ENCODE results near the gene POLA2.
"Not testable (repeated sequence)": the region's sequence is repeated elsewhere in the genome, so short reads cannot be mapped to it uniquely, and the experiment has no call there.

Gene POLA2

DNA sequence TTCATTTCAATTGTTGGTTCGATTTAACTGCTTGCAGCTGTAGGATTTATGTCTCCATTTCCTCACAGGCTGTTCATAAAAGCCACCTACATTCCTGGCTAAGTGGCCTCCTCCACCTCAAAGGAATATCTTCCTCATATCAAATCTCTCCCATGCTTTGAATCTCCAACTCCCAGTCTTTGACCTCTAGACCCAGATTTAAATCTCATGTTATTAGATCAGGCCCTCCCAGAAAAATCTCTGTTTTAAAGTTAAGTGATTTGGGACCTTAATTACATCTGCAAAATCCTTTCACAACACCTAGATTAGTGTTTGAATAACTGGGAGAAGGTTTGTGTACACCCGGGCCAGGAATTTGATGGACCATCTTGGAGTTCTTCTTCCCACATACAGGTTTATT is 33.9 kb upstream of the POLA2 start:
- no peak overlapping the region for H3K9ac ChIP-seq (ENCODE audit: insufficient read length)
- H3K4me3 ChIP-seq, result no peak overlapping the region
- no peak overlapping the region for H3K27ac ChIP-seq
- DNase-seq (ENCODE audit: low read depth, low spot score), result no peak
- no peaks in the 10 kb centered on the region for H3K36me3 ChIP-seq (ENCODE audit: insufficient read depth, low read length)
- H3K9me3 ChIP-seq (ENCODE audit: low read depth, low read length), result no peaks in the 10 kb centered on the region
- no peak for TF ChIP-seq FOXP2 (optimal IDR thresholded peaks at IDR 0.05; ENCODE audit: control extremely low read depth, extremely low read length, insufficient read depth)
- no peak for TF ChIP-seq EZH2 (IDR thresholded peaks at IDR 0.05)
- TF ChIP-seq POLR2AphosphoS5 (IDR thresholded peaks at IDR 0.05; ENCODE audit: borderline replicate concordance, low read depth, low read length), result no peak

DNA sequence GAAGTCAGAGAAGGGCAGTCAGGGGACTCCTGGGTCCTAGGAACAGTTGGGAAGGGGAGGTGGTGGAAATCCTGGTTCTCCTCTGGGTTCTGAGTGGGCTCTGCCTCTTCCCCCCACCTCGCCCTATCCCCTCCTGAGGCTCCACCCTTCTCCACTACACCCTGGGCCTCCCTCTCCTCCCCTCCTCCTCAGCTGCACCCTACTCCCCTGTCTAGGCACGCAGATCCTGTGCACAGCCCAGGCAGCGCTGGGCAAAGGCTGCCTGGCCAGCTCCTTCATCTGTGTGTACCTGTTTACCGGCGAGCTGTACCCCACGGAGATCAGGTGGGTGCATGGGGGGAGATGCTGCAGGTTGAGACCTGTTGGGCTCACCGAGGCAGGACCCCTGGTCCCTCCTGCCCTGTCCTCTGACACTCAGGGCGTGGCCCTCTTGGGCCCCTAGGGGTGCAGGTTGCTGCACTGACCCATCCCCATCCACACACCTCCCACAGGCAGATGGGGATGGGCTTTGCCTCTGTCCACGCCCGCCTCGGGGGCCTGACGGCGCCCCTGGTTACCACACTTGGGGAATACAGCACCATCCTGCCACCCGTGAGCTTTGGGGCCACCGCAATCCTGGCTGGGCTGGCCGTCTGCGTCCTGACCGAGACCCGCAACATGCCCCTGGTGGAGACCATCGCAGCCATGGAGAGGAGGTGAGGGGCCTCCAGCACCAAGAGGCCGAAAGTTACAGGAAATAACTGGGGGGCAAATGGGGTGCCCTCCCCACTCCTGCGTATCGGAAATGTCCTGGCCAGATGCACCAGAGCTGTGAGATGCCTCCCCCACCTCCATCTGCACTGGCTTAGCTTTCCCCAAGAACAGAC is 25.3 kb upstream of the POLA2 start:
- Histone ChIP-seq H3K27ac (no peak overlapping the region), H3K9ac (ENCODE audit: insufficient read length) (no peak overlapping the region), H3K36me3 (ENCODE audit: insufficient read depth, low read length) (no peaks in the 10 kb centered on the region), H3K4me3 (no peak overlapping the region), H3K9me3 (ENCODE audit: low read depth, low read length) (no peaks in the 10 kb centered on the region)
- DNase-seq (ENCODE audit: low read depth, low spot score), result no peak
- TF ChIP-seq FOXP2 (optimal IDR thresholded peaks at IDR 0.05; ENCODE audit: control extremely low read depth, extremely low read length, insufficient read depth) (no peak), POLR2AphosphoS5 (IDR thresholded peaks at IDR 0.05; ENCODE audit: borderline replicate concordance, low read depth, low read length) (no peak), EZH2 (IDR thresholded peaks at IDR 0.05) (no peak)

DNA sequence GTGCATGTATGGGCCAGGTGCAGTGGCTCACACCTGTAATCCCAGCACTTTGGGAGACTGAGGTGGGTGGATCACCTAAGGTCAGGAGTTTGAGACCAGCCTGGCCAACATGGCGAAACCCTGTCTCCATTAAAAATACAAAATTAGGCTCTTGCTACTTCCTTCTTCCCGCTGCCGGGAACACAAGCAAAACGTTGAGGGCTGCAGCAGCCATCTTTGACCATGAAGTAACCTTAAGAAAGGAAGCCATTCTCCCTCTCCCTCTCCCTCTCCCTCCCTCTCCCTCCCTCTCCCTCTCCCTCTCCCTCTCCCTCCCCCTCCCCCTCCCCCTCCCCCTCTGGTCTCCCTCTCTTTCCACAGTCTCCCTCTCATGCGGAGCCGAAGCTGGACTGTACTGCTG is 23.5 kb upstream of the POLA2 start:
- not testable (repeated sequence) for H3K36me3 ChIP-seq (ENCODE audit: insufficient read depth, low read length); H3K9me3 ChIP-seq (ENCODE audit: low read depth, low read length); H3K4me3 ChIP-seq; H3K27ac ChIP-seq; H3K9ac ChIP-seq (ENCODE audit: insufficient read length); DNase-seq (ENCODE audit: low read depth, low spot score)

DNA sequence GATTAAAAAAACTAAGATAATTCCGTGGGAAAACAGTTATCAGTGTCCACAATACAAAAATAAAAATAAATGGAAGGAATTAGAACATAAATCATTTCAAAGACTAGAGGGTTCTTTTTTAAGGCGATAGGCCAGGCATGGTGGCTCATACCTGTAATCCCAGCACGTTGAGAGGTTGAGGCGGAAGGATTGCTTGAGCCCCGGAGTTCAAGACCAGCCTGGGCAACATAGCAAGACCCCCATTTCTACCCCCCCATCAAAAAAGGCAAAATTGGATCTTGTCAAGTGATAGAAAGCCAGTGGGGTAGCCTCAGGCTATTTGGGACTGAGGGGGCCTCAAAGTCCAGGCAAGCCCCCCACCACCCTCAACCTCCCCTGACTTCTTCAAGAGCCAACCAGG is 20.6 kb upstream of the POLA2 start:
- H3K27ac ChIP-seq, result no peak overlapping the region
- TF ChIP-seq FOXP2 (optimal IDR thresholded peaks at IDR 0.05; ENCODE audit: control extremely low read depth, extremely low read length, insufficient read depth) (no peak), POLR2AphosphoS5 (IDR thresholded peaks at IDR 0.05; ENCODE audit: borderline replicate concordance, low read depth, low read length) (no peak), EZH2 (IDR thresholded peaks at IDR 0.05) (no peak)
- no peak for DNase-seq (ENCODE audit: low read depth, low spot score)

DNA sequence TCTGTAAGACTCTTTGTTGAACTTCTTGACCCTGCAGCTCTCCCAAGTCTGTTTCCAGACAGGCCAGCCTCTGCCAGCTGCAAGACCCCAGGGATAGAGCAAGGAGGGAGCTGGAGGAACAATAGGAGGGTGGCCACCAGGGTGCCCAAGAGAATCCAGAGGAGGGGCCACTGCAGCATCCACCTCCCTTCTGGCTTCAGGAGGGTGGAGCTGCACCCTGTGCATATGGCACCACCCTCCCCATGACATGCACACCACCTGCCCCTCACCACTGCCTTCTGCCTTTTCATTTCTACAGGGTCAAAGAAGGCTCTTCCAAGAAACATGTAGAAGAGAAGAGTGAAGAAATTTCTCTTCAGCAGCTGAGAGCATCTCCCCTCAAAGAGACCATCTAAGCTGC is 20.1 kb upstream of the POLA2 start:
- Histone ChIP-seq H3K9ac (ENCODE audit: insufficient read length) (no peak overlapping the region), H3K36me3 (ENCODE audit: insufficient read depth, low read length) (no peaks in the 10 kb centered on the region), H3K9me3 (ENCODE audit: low read depth, low read length) (no peaks in the 10 kb centered on the region), H3K27ac (no peak overlapping the region), H3K4me3 (no peak overlapping the region)
- no peak for DNase-seq (ENCODE audit: low read depth, low spot score)
- TF ChIP-seq POLR2AphosphoS5 (IDR thresholded peaks at IDR 0.05; ENCODE audit: borderline replicate concordance, low read depth, low read length) (no peak), FOXP2 (optimal IDR thresholded peaks at IDR 0.05; ENCODE audit: control extremely low read depth, extremely low read length, insufficient read depth) (no peak), EZH2 (IDR thresholded peaks at IDR 0.05) (no peak)

More for the DNA sequence above, 20.6 kb upstream of the POLA2 start:
- Histone ChIP-seq H3K36me3 (ENCODE audit: insufficient read depth, low read length) (no peaks in the 10 kb centered on the region), H3K4me3 (no peak overlapping the region), H3K9me3 (ENCODE audit: low read depth, low read length) (no peaks in the 10 kb centered on the region), H3K9ac (ENCODE audit: insufficient read length) (no peak overlapping the region)

DNA sequence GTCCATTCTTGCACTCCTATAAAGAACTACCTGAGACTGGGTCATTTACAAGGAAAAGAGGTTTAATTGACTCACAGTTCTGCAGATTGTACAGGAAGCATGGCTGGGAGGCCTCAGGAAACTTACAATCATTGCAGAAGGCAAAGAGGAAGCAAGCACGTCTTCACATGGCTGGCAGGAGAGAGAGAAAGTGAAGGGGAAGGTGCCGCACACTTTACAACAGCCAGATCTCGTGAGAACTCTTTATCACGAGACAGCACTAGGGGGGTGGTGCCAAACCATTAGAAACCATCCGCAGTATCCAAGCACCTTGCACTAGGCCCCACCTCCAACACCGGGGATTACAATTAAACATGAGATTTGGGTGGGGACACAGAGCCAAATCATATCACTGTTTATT is 19.4 kb upstream of the POLA2 start:
- Histone ChIP-seq H3K4me3 (no peak overlapping the region), H3K36me3 (ENCODE audit: insufficient read depth, low read length) (no peaks in the 10 kb centered on the region), H3K9ac (ENCODE audit: insufficient read length) (no peak overlapping the region), H3K27ac (no peak overlapping the region), H3K9me3 (ENCODE audit: low read depth, low read length) (no peaks in the 10 kb centered on the region)
- TF ChIP-seq POLR2AphosphoS5 (IDR thresholded peaks at IDR 0.05; ENCODE audit: borderline replicate concordance, low read depth, low read length) (no peak), FOXP2 (optimal IDR thresholded peaks at IDR 0.05; ENCODE audit: control extremely low read depth, extremely low read length, insufficient read depth) (no peak), EZH2 (IDR thresholded peaks at IDR 0.05) (no peak)
- DNase-seq (ENCODE audit: low read depth, low spot score), result no peak

DNA sequence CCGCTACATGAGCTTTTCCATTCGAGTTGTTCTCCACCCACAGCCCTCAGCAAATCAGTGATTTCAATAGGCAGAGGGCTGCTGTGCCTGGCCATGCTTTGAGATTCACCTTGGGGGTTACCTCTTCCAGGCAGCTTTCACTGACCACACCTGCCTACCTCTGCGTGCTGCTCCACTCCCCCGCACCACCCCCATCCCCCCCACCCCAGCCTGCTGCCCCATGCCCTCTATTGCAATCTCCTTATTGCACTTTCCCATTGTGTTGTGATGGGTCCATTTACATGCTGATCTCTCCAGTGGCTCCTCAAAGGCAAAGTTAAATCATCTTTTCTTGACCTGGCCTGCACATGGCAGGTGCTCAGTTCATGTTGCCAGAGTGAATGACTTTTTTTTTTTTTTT is 18.0 kb upstream of the POLA2 start:
- Histone ChIP-seq H3K9me3 (ENCODE audit: low read depth, low read length) (no peaks in the 10 kb centered on the region), H3K36me3 (ENCODE audit: insufficient read depth, low read length) (no peaks in the 10 kb centered on the region), H3K4me3 (no peak overlapping the region), H3K27ac (no peak overlapping the region), H3K9ac (ENCODE audit: insufficient read length) (no peak overlapping the region)
- DNase-seq (ENCODE audit: low read depth, low spot score), result no peak
- TF ChIP-seq FOXP2 (optimal IDR thresholded peaks at IDR 0.05; ENCODE audit: control extremely low read depth, extremely low read length, insufficient read depth) (no peak), POLR2AphosphoS5 (IDR thresholded peaks at IDR 0.05; ENCODE audit: borderline replicate concordance, low read depth, low read length) (no peak), EZH2 (IDR thresholded peaks at IDR 0.05) (no peak)

DNA sequence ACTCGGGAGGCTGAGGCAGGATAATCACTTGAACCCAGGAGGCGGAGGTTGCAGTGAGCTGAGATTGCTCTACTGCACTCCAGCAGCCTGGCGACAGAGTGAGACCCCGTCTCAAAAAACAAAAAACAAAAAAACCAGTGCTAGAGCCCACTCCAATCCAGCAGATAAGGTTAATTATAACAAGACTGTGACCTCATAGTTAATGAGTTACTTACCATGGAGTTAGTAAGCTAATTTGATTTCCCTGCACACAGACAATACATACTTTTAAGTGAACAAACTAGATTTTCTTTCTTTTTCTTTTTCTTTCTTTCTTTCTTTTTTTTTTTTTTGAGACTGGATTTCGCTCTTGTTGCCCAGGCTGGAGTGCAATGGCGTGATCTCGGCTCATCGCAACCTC is 16.7 kb upstream of the POLA2 start:
- not testable (repeated sequence) for H3K9me3 ChIP-seq (ENCODE audit: low read depth, low read length); DNase-seq (ENCODE audit: low read depth, low spot score); H3K27ac ChIP-seq; H3K4me3 ChIP-seq; H3K36me3 ChIP-seq (ENCODE audit: insufficient read depth, low read length); H3K9ac ChIP-seq (ENCODE audit: insufficient read length)

DNA sequence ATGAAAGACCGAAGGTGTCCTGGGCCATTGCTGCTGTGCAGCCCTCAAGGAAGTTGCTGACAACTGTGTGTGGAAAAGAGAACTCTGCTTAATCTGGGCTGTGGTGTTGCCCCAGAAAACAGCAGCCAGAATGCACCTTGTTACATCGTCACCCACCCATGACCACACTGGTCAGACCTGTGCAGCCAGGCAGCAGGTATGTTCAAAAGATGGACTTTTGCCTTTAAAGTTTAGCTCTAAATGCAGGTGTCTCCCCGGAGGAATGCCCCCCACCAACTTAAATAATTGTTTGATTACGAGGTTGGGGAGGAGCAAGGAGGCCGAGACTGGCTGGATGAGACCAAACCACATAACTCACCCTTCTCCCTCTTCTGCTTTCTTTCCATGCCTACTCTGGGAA is 15.3 kb upstream of the POLA2 start:
- no peaks in the 10 kb centered on the region for H3K9me3 ChIP-seq (ENCODE audit: low read depth, low read length)
- no peak for DNase-seq (ENCODE audit: low read depth, low spot score)
- no peak overlapping the region for H3K27ac ChIP-seq
- no peaks in the 10 kb centered on the region for H3K36me3 ChIP-seq (ENCODE audit: insufficient read depth, low read length)
- TF ChIP-seq FOXP2 (optimal IDR thresholded peaks at IDR 0.05; ENCODE audit: control extremely low read depth, extremely low read length, insufficient read depth), result no peak
- no peak for TF ChIP-seq POLR2AphosphoS5 (IDR thresholded peaks at IDR 0.05; ENCODE audit: borderline replicate concordance, low read depth, low read length)
- no peak for TF ChIP-seq EZH2 (IDR thresholded peaks at IDR 0.05)
- no peak overlapping the region for H3K9ac ChIP-seq (ENCODE audit: insufficient read length)
- H3K4me3 ChIP-seq, result no peak overlapping the region

DNA sequence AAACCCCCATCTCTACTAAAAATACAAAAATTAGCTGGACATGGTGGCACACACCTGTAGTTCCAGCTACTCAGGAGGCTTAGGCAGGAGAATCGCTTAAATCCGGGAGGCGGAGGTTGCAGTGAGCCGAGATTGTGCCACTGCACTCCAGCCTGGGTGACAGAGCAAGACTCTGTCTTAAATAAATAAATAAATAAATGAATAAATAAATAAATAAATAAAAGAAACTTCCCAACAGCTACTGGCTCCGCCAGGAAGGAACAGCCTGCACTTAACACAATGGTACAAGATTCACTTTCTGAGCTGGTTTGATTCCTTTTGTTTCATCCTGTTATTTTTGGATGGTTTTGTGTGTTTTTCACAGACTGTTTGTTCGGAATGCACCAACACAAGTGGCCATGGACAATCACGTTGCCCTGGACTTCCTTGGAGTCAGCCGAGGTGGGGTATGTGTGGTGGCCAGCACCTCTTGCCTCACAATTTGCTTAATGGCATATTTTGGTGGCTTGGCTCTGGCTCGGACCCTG is 13.5 kb upstream of the POLA2 start:
- not testable (repeated sequence) for DNase-seq (ENCODE audit: low read depth, low spot score); H3K27ac ChIP-seq; H3K9me3 ChIP-seq (ENCODE audit: low read depth, low read length); H3K9ac ChIP-seq (ENCODE audit: insufficient read length); H3K4me3 ChIP-seq; H3K36me3 ChIP-seq (ENCODE audit: insufficient read depth, low read length)

Data from SK-N-MC (cell line).